Measurements from ENCODE around the gene INO80.

Gene INO80

DNA sequence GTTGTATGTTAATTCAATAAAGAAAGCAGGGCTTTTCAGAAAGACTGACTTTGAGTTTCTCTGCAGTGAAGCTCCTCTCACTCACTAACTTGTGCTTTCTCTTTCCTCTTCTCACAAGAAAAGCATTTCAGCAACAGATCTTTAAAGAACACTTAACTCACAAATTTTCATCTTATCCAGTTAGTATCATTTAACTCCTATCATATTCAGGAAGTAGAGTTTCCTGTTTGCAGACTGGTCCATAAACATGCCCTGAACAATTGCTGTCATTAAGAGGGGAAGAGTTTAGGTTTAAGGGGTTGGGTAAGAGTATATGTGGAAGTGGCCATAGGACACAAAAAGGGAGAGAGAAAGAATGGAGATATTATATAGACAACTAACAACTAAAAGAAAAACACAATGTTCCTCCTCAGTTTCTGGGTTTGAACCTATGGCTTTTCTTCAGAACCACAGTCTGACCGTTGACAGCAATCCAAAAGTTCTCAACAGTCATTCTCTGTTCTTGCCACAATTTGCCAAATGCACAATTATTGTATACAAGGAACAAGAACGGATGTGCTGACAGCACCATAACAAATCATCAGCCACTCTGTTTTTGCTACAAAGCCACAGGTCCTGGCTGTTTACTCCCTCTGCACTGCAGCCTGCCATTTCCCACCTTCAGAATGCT, 98.9 kb downstream of the INO80 start:
- Histone ChIP-seq H3K9me3 (ENCODE audit: control insufficient read depth, low read depth, low read length) (no peaks in the 10 kb centered on the region), H3K9ac (ENCODE audit: low read length) (no peak overlapping the region), H3K4me1 (ENCODE audit: control insufficient read depth, low read depth, low read length) (no peaks in the 10 kb centered on the region), H3K27ac (ENCODE audit: low read length) (no peak overlapping the region), H3K27me3 (ENCODE audit: control insufficient read depth, insufficient read depth, low read length) (no peaks in the 10 kb centered on the region), H3K4me3 (ENCODE audit: low read length) (no peak overlapping the region), H3K36me3 (ENCODE audit: control insufficient read depth, low read depth, low read length) (peaks cover 63% of the 10 kb centered on the region)

DNA sequence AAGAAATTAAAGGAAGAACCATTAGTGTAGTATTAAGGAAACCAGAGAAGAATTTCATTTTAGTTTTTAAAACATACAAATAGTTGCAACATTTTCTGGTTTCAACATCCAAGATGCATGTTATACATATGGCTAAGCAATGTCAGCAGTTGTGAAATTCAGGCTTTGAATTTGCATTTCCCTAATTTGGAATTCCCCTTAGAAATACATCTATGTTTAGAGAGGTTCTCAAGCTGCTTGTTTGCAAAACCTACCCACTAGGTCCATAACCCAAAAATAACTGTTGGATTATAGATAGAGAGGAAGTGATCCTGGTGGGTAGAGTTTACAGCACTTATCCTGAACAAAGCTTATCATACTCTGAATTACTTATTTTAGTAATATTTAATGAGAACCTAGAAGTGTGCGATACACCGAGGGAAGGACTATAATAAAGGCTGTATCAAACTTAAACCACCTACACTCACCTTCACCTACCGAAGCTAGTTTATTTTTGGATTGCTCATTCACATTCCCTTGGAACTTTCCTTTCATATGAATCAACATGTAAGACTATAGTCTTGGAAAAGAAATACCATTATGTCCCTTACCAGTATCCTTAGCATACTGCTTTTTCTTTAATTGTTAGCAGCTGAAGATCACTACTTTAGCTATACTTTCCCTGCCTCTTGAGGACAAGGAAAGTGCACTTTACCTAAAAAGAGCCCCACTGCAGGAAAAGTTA, 102.2 kb downstream of the INO80 start:
- H3K27ac ChIP-seq (ENCODE audit: low read length): no peak overlapping the region
- no peak overlapping the region for H3K9ac ChIP-seq (ENCODE audit: low read length)
- H3K4me3 ChIP-seq (ENCODE audit: low read length): no peak overlapping the region
- peaks cover 51% of the 10 kb centered on the region for H3K36me3 ChIP-seq (ENCODE audit: control insufficient read depth, low read depth, low read length)
- no peaks in the 10 kb centered on the region for H3K9me3 ChIP-seq (ENCODE audit: control insufficient read depth, low read depth, low read length)
- H3K27me3 ChIP-seq (ENCODE audit: control insufficient read depth, insufficient read depth, low read length): no peaks in the 10 kb centered on the region
- H3K4me1 ChIP-seq (ENCODE audit: control insufficient read depth, low read depth, low read length): no peaks in the 10 kb centered on the region

DNA sequence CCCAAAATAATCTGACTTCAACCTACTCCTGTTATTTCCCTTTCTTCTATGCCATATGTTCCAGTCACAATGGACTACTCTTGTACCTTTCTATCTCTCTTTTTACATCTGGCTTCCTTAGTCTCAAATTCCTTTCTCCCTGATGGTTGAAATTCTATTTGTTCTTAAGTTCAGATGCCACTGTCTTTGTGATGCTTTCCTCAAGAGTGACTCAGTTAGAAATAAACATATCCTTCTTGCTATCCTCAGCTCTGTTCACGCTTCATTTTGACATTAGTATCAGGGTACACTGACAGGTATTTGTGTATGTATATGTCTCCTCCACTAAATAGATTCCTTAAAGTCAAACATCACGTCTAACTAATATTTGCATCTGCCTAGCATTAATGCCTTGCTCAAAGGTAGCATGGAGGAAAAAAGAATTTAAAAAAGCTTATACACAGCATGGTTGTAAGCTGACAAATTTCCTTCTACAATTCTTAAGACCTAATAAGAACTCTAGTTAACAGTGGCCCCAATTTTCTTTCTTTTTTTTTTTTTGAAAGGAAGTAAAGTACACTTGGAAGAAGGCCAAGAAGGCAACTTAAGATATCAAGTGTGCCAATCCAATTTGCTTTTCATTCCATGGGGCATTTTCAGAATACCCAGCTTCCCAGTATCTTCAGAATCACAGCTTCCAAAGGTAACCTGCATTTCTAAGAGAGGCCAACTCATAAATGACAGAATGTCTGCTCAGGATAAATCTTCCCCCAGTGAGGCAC, 104.8 kb downstream of the INO80 start:
- H3K9me3 ChIP-seq (ENCODE audit: control insufficient read depth, low read depth, low read length): no peaks in the 10 kb centered on the region
- H3K36me3 ChIP-seq (ENCODE audit: control insufficient read depth, low read depth, low read length): peaks cover 34% of the 10 kb centered on the region
- H3K27me3 ChIP-seq (ENCODE audit: control insufficient read depth, insufficient read depth, low read length): no peaks in the 10 kb centered on the region
- H3K4me1 ChIP-seq (ENCODE audit: control insufficient read depth, low read depth, low read length): no peaks in the 10 kb centered on the region
- H3K4me3 ChIP-seq (ENCODE audit: low read length): no peak overlapping the region
- H3K9ac ChIP-seq (ENCODE audit: low read length): no peak overlapping the region
- H3K27ac ChIP-seq (ENCODE audit: low read length): no peak overlapping the region

DNA sequence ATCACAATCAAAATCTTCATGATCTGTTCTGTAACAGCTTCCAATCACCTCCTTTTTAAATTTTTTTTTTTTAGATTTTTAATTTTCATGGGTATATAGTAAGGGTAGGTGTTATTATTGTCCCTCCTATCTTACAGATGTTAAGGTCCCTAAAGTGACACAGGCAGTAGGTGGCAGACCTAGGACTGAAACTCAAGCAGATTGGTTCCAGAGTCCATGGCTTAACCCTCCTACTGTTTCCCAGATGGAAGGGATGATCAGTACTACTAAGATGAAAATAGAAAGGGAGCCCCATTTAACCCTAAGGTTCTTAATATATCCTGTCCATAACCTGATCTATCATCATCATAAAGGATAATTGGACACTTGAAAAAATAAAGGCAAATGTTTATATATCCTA, 105.7 kb downstream of the INO80 start:
- Histone ChIP-seq H3K4me1 (ENCODE audit: control insufficient read depth, low read depth, low read length) (no peaks in the 10 kb centered on the region), H3K4me3 (ENCODE audit: low read length) (no peak overlapping the region), H3K27me3 (ENCODE audit: control insufficient read depth, insufficient read depth, low read length) (no peaks in the 10 kb centered on the region), H3K9ac (ENCODE audit: low read length) (no peak overlapping the region), H3K27ac (ENCODE audit: low read length) (no peak overlapping the region), H3K9me3 (ENCODE audit: control insufficient read depth, low read depth, low read length) (no peaks in the 10 kb centered on the region), H3K36me3 (ENCODE audit: control insufficient read depth, low read depth, low read length) (peaks cover 31% of the 10 kb centered on the region)

DNA sequence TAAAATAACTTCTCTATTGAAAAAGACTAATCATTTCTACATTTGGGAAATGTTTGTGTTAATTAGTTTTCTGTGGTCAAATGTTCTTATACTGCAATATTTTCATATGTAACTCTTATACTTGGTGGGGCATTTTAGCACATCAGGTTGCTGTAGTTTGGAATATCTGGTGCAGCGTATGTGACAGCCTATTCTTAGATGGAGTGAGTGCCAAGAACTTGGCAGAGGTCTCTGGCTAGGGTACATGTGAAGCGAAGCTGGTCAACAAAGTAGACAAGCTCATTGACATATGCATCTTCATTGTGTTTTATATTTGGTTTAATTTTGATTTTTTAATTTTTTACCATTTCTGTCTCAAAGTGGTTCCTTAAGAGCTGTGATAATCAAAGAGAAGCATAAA, 109.6 kb downstream of the INO80 start:
- no peaks in the 10 kb centered on the region for H3K4me1 ChIP-seq (ENCODE audit: control insufficient read depth, low read depth, low read length)
- no peak overlapping the region for H3K4me3 ChIP-seq (ENCODE audit: low read length)
- H3K36me3 ChIP-seq (ENCODE audit: control insufficient read depth, low read depth, low read length): peaks cover 28% of the 10 kb centered on the region
- no peaks in the 10 kb centered on the region for H3K27me3 ChIP-seq (ENCODE audit: control insufficient read depth, insufficient read depth, low read length)
- no peak overlapping the region for H3K27ac ChIP-seq (ENCODE audit: low read length)
- no peaks in the 10 kb centered on the region for H3K9me3 ChIP-seq (ENCODE audit: control insufficient read depth, low read depth, low read length)
- H3K9ac ChIP-seq (ENCODE audit: low read length): no peak overlapping the region

DNA sequence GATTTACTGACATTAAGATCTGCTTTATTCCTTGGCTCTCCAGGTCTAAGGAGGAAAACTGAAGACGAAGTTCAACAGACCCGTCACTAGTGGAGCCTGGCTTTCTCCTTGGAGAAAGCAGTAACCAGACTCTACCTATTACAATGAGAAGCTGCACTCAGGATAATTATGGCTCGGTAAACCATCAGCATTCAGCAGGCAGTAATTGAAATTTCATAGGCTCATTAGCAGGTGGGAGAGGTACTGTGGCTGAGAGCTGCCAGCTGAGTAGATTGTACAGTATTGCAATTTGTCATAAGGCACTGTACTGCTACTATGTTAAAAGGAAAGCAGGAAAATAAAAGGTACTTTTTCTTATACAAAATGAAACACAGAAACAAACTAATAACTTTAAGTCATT, 111.6 kb downstream of the INO80 start:
- Histone ChIP-seq H3K36me3 (ENCODE audit: control insufficient read depth, low read depth, low read length) (peaks cover 33% of the 10 kb centered on the region), H3K9me3 (ENCODE audit: control insufficient read depth, low read depth, low read length) (no peaks in the 10 kb centered on the region), H3K4me3 (ENCODE audit: low read length) (no peak overlapping the region), H3K9ac (ENCODE audit: low read length) (no peak overlapping the region), H3K27me3 (ENCODE audit: control insufficient read depth, insufficient read depth, low read length) (no peaks in the 10 kb centered on the region), H3K27ac (ENCODE audit: low read length) (no peak overlapping the region), H3K4me1 (ENCODE audit: control insufficient read depth, low read depth, low read length) (no peaks in the 10 kb centered on the region)

DNA sequence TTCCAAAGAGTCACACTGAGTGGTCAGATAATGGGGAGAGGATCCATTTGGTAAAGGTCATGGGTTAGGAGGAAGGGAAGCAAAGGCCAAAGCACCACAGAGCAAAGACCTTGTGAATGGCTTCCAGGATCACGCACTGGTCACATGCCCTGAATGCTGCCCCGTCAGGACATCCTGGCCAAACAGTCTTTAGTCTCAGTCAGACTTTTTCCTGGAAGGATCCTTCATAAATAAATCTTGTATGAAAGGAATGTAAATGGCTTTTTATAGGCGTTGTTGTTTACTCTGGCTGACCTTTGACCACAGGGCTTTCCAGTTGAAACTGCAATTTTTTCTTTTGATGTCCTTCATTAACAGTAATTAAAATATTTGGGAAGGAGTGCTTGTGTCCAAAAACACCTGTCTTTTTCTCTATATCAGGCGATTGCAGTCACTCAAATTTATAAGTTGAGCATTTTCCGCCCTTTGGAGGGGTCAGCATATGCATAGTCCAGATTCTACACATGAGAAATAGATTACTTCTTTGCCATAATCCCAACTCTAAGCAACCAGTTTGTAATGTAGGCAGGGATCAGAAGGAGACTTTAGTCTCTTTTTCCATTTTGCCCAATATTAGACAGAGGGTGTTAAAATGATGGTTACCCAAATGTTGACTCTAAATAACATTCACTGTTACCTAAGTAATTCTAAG, 114.4 kb downstream of the INO80 start:
- Histone ChIP-seq H3K9me3 (ENCODE audit: control insufficient read depth, low read depth, low read length) (no peaks in the 10 kb centered on the region), H3K27me3 (ENCODE audit: control insufficient read depth, insufficient read depth, low read length) (no peaks in the 10 kb centered on the region), H3K4me3 (ENCODE audit: low read length) (no peak overlapping the region), H3K27ac (ENCODE audit: low read length) (no peak overlapping the region), H3K4me1 (ENCODE audit: control insufficient read depth, low read depth, low read length) (no peaks in the 10 kb centered on the region), H3K36me3 (ENCODE audit: control insufficient read depth, low read depth, low read length) (peaks cover 43% of the 10 kb centered on the region), H3K9ac (ENCODE audit: low read length) (no peak overlapping the region)

DNA sequence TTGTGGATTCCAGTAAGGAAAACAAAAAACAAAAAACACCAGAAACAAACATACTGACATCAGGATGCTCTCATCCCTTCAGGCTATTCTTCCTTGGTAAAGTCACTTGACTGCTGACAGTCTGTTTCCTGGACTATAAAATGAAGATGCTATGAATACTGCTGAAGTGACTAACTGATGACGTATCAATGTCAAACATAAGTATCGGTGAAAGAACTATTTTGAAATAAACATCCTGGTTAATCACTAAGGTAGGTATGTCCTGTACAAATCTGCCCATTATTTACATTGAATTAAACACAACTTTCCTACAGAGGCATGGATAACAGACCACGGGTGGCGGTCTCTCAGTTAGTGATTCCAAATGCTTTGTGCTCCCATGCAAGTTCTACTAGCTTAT, 116.9 kb downstream of the INO80 start:
- H3K27me3 ChIP-seq (ENCODE audit: control insufficient read depth, insufficient read depth, low read length): no peaks in the 10 kb centered on the region
- no peak overlapping the region for H3K4me3 ChIP-seq (ENCODE audit: low read length)
- H3K9me3 ChIP-seq (ENCODE audit: control insufficient read depth, low read depth, low read length): no peaks in the 10 kb centered on the region
- peaks cover 34% of the 10 kb centered on the region for H3K36me3 ChIP-seq (ENCODE audit: control insufficient read depth, low read depth, low read length)
- H3K9ac ChIP-seq (ENCODE audit: low read length): no peak overlapping the region
- no peaks in the 10 kb centered on the region for H3K4me1 ChIP-seq (ENCODE audit: control insufficient read depth, low read depth, low read length)
- no peak overlapping the region for H3K27ac ChIP-seq (ENCODE audit: low read length)

DNA sequence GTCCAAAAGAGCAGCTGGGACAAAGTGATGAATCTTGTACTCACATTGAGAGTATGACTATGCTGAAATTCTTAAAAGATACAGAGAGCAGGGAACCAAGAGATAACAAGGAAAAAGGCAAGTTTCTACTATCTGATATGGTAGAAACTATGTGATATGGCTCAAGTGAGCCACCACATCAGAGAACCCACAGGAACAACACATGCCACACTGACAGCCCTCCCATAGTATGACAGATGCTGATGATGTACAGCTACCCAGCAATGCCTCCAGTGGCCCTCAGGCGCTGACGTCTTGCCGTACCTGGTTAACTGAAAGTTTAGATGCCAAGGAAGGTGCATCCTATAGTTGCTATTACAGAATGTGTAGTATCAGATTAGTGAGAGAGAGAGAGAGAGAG, 120.4 kb downstream of the INO80 start:
- peaks cover 24% of the 10 kb centered on the region for H3K36me3 ChIP-seq (ENCODE audit: control insufficient read depth, low read depth, low read length)
- no peaks in the 10 kb centered on the region for H3K4me1 ChIP-seq (ENCODE audit: control insufficient read depth, low read depth, low read length)
- no peak overlapping the region for H3K4me3 ChIP-seq (ENCODE audit: low read length)
- no peaks in the 10 kb centered on the region for H3K27me3 ChIP-seq (ENCODE audit: control insufficient read depth, insufficient read depth, low read length)
- H3K9ac ChIP-seq (ENCODE audit: low read length): no peak overlapping the region
- no peak overlapping the region for H3K27ac ChIP-seq (ENCODE audit: low read length)
- no peaks in the 10 kb centered on the region for H3K9me3 ChIP-seq (ENCODE audit: control insufficient read depth, low read depth, low read length)

DNA sequence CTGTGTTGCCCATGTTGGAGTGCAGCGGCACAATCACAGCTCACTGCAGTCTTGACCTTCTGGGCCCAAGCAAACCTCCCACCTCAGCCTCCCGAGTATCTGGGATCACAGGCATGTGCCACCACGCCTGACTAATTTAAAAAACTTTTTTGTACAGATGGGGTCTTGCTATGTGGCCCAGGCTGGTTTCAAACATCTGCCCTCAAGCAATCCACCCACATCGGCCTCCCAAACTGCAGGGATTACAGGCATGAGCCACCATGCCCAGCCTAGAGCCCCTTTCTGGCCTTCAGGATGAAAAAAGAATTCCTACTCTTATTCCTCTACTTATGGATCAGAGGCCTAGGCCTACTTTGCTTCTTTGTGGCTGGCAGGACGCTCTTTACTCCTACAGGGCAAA, 123.3 kb downstream of the INO80 start:
- H3K36me3 ChIP-seq (ENCODE audit: control insufficient read depth, low read depth, low read length): peaks cover 29% of the 10 kb centered on the region
- no peak overlapping the region for H3K9ac ChIP-seq (ENCODE audit: low read length)
- H3K27me3 ChIP-seq (ENCODE audit: control insufficient read depth, insufficient read depth, low read length): no peaks in the 10 kb centered on the region
- no peaks in the 10 kb centered on the region for H3K9me3 ChIP-seq (ENCODE audit: control insufficient read depth, low read depth, low read length)
- H3K4me3 ChIP-seq (ENCODE audit: low read length): no peak overlapping the region
- no peak overlapping the region for H3K27ac ChIP-seq (ENCODE audit: low read length)
- H3K4me1 ChIP-seq (ENCODE audit: control insufficient read depth, low read depth, low read length): no peaks in the 10 kb centered on the region

DNA sequence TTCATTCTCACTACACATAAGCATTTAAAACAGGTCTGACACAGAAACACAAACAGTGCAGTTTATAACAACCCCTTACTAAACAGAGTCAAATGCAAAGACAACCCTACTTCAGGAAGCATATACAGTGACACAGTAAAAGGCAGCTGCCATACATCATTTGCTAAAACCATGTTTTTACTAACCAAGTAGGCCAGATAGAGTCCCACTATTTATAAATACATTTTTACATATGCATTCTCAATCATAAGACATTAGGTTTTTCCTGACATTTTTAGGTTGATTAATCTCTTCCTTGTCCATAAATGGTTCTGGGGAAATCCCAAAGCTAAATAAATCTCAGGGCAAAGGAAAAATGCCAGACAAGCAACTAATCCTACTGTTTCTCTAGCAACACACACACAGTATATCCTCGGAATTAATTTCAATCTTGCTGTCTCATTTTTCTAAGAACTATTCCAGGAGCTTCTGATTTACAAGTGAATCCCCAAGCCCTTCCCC, 123.8 kb downstream of the INO80 start:
- Histone ChIP-seq H3K27ac (ENCODE audit: low read length) (no peak overlapping the region), H3K4me1 (ENCODE audit: control insufficient read depth, low read depth, low read length) (no peaks in the 10 kb centered on the region), H3K9ac (ENCODE audit: low read length) (no peak overlapping the region), H3K27me3 (ENCODE audit: control insufficient read depth, insufficient read depth, low read length) (no peaks in the 10 kb centered on the region), H3K4me3 (ENCODE audit: low read length) (no peak overlapping the region), H3K9me3 (ENCODE audit: control insufficient read depth, low read depth, low read length) (no peaks in the 10 kb centered on the region), H3K36me3 (ENCODE audit: control insufficient read depth, low read depth, low read length) (peaks cover 30% of the 10 kb centered on the region)
